GM23338 (cell line): ENCODE data around the gene TRMT10B. TPM values are rescaled to one million over a fixed set of nuclear protein-coding genes. Genes with fewer than 3 reads are reported as not detected.

Experiments
- ATAC-seq: fragments of 200-7000 bp; cut with Tn5 transposase; 3 replicates; pipeline ENCODE4 v1.9.1; 2020
- DNase-seq: peaks from one replicate; pipeline ENCODE4 v3.0.0-alpha.2; 2015; ENCODE audit warnings: low spot score
- H2AFZ ChIP-seq: fragments of 200-600 bp; sonication (generic); 2 replicates; pipeline ENCODE4 v1.8.0; 2016; ENCODE audit warnings: antibody characterized with exemption, mild to moderate bottlenecking, moderate library complexity
- H3F3A ChIP-seq: fragments of 200-600 bp; sonication (generic); replicated peaks from 2 replicates; pipeline ENCODE4 v1.8.0; 2017; ENCODE audit warnings: antibody characterized with exemption, mixed run types, low read depth
- H3K27ac ChIP-seq: fragments of 200-600 bp; sonication (generic); 2 replicates; pipeline ENCODE4 v1.6.1; 2016; ENCODE audit warnings: low read depth
- H3K27me3 ChIP-seq: fragments of 200-600 bp; sonication (generic); 2 replicates; pipeline ENCODE4 v1.8.0; 2016; ENCODE audit warnings: mild to moderate bottlenecking, mixed run types, moderate library complexity; ENCODE audit not compliant: insufficient read depth
- H3K36me3 ChIP-seq: fragments of 200-600 bp; sonication (generic); 2 replicates; pipeline ENCODE4 v1.8.0; 2016; ENCODE audit warnings: mild to moderate bottlenecking; ENCODE audit not compliant: insufficient read depth
- H3K4me1 ChIP-seq: fragments of 200-600 bp; sonication (generic); 2 replicates; pipeline ENCODE4 v1.8.0; 2016; ENCODE audit warnings: mild to moderate bottlenecking, moderate library complexity; ENCODE audit not compliant: insufficient read depth
- H3K4me2 ChIP-seq: fragments of 200-600 bp; sonication (generic); 2 replicates; pipeline ENCODE4 v1.7.1; 2017; ENCODE audit warnings: mixed run types
- H3K4me3 ChIP-seq: fragments of 200-600 bp; sonication (generic); 2 replicates; pipeline ENCODE4 v1.6.1; 2016; ENCODE audit warnings: mixed run types
- H3K79me2 ChIP-seq: fragments of 200-600 bp; sonication (generic); replicated peaks from 2 replicates; pipeline ENCODE4 v1.8.0; 2017; ENCODE audit warnings: mild to moderate bottlenecking; ENCODE audit not compliant: insufficient read depth
- H3K9me2 ChIP-seq: fragments of 200-600 bp; sonication (generic); 2 replicates; pipeline ENCODE4 v1.8.0; 2017; ENCODE audit not compliant: insufficient read depth
- H4K20me1 ChIP-seq: fragments of 200-600 bp; sonication (generic); replicated peaks from 2 replicates; pipeline ENCODE4 v1.8.0; 2017; ENCODE audit warnings: mild to moderate bottlenecking; ENCODE audit not compliant: insufficient read depth
- H3K27ac Mint-ChIP-seq: 2 replicates; pipeline ENCODE4 v1.8.0; 2020; ENCODE audit warnings: inconsistent platforms, mild to moderate bottlenecking, moderate library complexity, mixed read lengths
- H3K27me3 Mint-ChIP-seq: 3 replicates; pipeline ENCODE4 v1.8.0; 2022; ENCODE audit warnings: low read depth, mild to moderate bottlenecking, moderate library complexity, mixed read lengths, inconsistent platforms; ENCODE audit not compliant: insufficient read depth, poor library complexity
- H3K36me3 Mint-ChIP-seq: 3 replicates; pipeline ENCODE4 v1.8.0; 2021; ENCODE audit warnings: low read depth, mild to moderate bottlenecking, inconsistent platforms, moderate library complexity, mixed read lengths
- H3K4me1 Mint-ChIP-seq: 3 replicates; pipeline ENCODE4 v1.8.0; 2020; ENCODE audit warnings: mild to moderate bottlenecking, inconsistent platforms, mixed read lengths
- H3K4me3 Mint-ChIP-seq: 3 replicates; pipeline ENCODE4 v1.8.0; 2021; ENCODE audit warnings: moderate library complexity, mild to moderate bottlenecking, inconsistent platforms, mixed read lengths
- H3K9me3 Mint-ChIP-seq: 3 replicates; pipeline ENCODE4 v1.8.0; 2020; ENCODE audit warnings: moderate library complexity, mild to moderate bottlenecking, inconsistent platforms, mixed read lengths
- JUNB ChIP-seq: IDR thresholded peaks from one replicate; pipeline ENCODE4 v1.6.1; 2016; ENCODE audit warnings: antibody characterized with exemption; ENCODE audit not compliant: unreplicated experiment
- NANOG ChIP-seq: IDR thresholded peaks from 2 replicates; pipeline ENCODE4 v1.6.1; 2016; ENCODE audit warnings: antibody characterized with exemption, borderline replicate concordance
- ZNF331 ChIP-seq: fragments of 250-450 bp; sonication (Bioruptor Pico); IDR thresholded peaks from 2 replicates; pipeline ENCODE4 v1.5.0; 2020; ENCODE audit warnings: low read depth, mild to moderate bottlenecking, moderate library complexity
- polyA plus RNA-seq: library from polyadenylated mRNA; unstranded; fragments of >200 nt; fragmentation: Nextera tagmentation; extraction: Ambion mirVana; gene quantifications from 2 replicates; pipeline ENCODE4 v1.2.1, GENCODE V29; 2016
- total RNA-seq: library from RNA; depleted of rRNA; stranded (reverse); fragments of >200 nt; shearing (Covaris generic); gene quantifications from 2 replicates; pipeline ENCODE4 v1.2.3, GENCODE V29; 2014; rRNA removed

The TRMT10B gene
- total and polyA plus RNA-seq, 2 experiments from 2014 or later, result 3.1 to 10.8 TPM

DNA sequence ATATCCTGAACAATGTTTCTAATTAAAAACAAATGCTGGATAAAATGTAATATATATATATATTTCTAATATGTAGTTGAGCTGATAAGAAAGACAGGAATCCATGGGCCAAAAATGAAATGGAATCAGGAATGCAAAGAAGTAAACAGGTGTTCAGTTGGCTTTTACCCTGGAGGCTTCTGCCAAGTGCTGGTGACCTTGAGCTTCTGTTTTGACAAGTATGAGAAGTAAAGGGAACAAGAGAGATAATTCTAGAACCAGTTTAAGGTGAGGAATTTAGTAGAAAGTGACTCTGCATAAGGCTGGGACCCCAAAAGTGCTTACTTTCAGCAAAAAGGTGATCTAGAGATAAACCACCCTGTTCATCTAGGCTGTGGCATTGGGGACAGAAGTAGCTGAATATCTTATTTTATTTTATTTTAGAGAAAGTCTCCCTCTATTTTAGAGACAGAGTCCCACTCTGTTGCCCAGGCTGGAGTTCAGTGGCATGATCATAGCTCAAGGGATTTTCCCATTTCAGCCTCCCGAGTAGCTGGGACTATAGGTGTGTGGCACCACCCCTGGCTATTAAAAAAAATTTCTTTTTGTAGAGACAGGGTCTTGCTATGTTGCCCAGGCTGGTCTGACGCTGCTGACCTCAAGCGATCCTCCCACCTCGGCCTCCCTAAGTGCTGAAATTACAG, 74.0 kb downstream of the TRMT10B start:
- no peak overlapping the region for H2AFZ ChIP-seq
- H3K4me1 ChIP-seq, result no peaks in the 10 kb centered on the region
- H3K36me3 Mint-ChIP-seq, result peaks cover 15% of the 10 kb centered on the region
- TF ChIP-seq JUNB, result no peak
- TF ChIP-seq ZNF331 (CRISPR knock-in tag), result no peak
- no peak for TF ChIP-seq NANOG
- H3K27me3 Mint-ChIP-seq, result peaks cover 3% of the 10 kb centered on the region
- no peaks in the 10 kb centered on the region for H3K79me2 ChIP-seq
- H4K20me1 ChIP-seq, result peaks cover 4% of the 10 kb centered on the region
- no peaks in the 10 kb centered on the region for H3K9me3 Mint-ChIP-seq
- no peaks in the 10 kb centered on the region for H3K27me3 ChIP-seq
- H3K4me3 Mint-ChIP-seq, result no peak overlapping the region
- H3K27ac ChIP-seq, result no peak overlapping the region
- H3K4me1 Mint-ChIP-seq, result no peaks in the 10 kb centered on the region
- no peak overlapping the region for H3K4me2 ChIP-seq
- H3F3A ChIP-seq, result no peaks in the 10 kb centered on the region
- no peaks in the 10 kb centered on the region for H3K9me2 ChIP-seq
- no peak overlapping the region for H3K27ac Mint-ChIP-seq
- no peak for ATAC-seq
- no peak overlapping the region for H3K4me3 ChIP-seq
- peaks cover 3% of the 10 kb centered on the region; the same call in 1 of the 2 replicates for H3K36me3 ChIP-seq
- DNase-seq, result no peak

Other genes starting within 250 kb of the TRMT10B start
- gene FBXO10, start 177.4 kb upstream of the TRMT10B start, total RNA-seq, result 11.5 and 13.4 TPM in 2 replicates
- gene FBXO10, start 177.4 kb upstream of the TRMT10B start, polyA plus RNA-seq, result 3.4 TPM in 2 replicates
- 142 and 158 TPM in 2 replicates for gene TOMM5, start 161.2 kb upstream of the TRMT10B start, total RNA-seq
- gene TOMM5, start 161.2 kb upstream of the TRMT10B start, polyA plus RNA-seq, result 529 and 593 TPM in 2 replicates
- 0.12 and 0.63 TPM in 2 replicates for gene FRMPD1, start 102.9 kb upstream of the TRMT10B start, total RNA-seq
- gene FRMPD1, start 102.9 kb upstream of the TRMT10B start, polyA plus RNA-seq, result 0.23 and 0.37 TPM in 2 replicates
- 59.9 and 62.3 TPM in 2 replicates for gene EXOSC3, start 31.3 kb downstream of the TRMT10B start, total RNA-seq
- 143 and 149 TPM in 2 replicates for gene EXOSC3, start 31.3 kb downstream of the TRMT10B start, polyA plus RNA-seq
- 11.5 and 14.3 TPM in 2 replicates for gene DCAF10, start 47.0 kb downstream of the TRMT10B start, total RNA-seq
- gene DCAF10, start 47.0 kb downstream of the TRMT10B start, polyA plus RNA-seq, result 6.2 and 6.6 TPM in 2 replicates
- 16.8 and 22.0 TPM in 2 replicates for gene SLC25A51, start 150.3 kb downstream of the TRMT10B start, total RNA-seq
- gene SLC25A51, start 150.3 kb downstream of the TRMT10B start, polyA plus RNA-seq, result 5.3 and 5.8 TPM in 2 replicates